Ishikawa (cell line): ENCODE data around the gene UBE4B.

Source experiments
- CEBPB ChIP-seq: IDR thresholded peaks from 2 replicates; pipeline ENCODE4 v1.6.1; 2012
- CREB1 ChIP-seq: IDR thresholded peaks from 2 replicates; pipeline ENCODE4 v1.6.1; 2012; ENCODE audit warnings: low read depth
- EGR1 ChIP-seq: IDR thresholded peaks from 2 replicates; pipeline ENCODE4 v1.6.1; 2012
- EP300 ChIP-seq: IDR thresholded peaks from 2 replicates; pipeline ENCODE4 v1.6.1; 2012; ENCODE audit warnings: borderline replicate concordance
- FOXM1 ChIP-seq: IDR thresholded peaks from 2 replicates; pipeline ENCODE4 v1.6.1; 2012; ENCODE audit warnings: low read depth, borderline replicate concordance
- NFIC ChIP-seq: IDR thresholded peaks from 2 replicates; pipeline ENCODE4 v1.6.1; 2012
- RAD21 ChIP-seq: IDR thresholded peaks from 2 replicates; pipeline ENCODE4 v1.6.1; 2012; ENCODE audit warnings: low read depth
- REST ChIP-seq: IDR thresholded peaks from 2 replicates; pipeline ENCODE4 v1.6.1; 2012; ENCODE audit warnings: low read depth, mild to moderate bottlenecking
- TAF1 ChIP-seq: IDR thresholded peaks from 2 replicates; pipeline ENCODE4 v1.6.1; 2012; ENCODE audit warnings: low read depth, mild to moderate bottlenecking
- TCF12 ChIP-seq: IDR thresholded peaks from 2 replicates; pipeline ENCODE4 v1.6.1; 2012; ENCODE audit warnings: low read depth
- TEAD4 ChIP-seq: IDR thresholded peaks from 2 replicates; pipeline ENCODE4 v1.6.1; 2012
- YY1 ChIP-seq: IDR thresholded peaks from 2 replicates; pipeline ENCODE4 v1.6.1; 2012; ENCODE audit warnings: low read depth
- ZBTB7A ChIP-seq: IDR thresholded peaks from 2 replicates; pipeline ENCODE4 v1.6.1; 2012; ENCODE audit warnings: low read depth
- TF ChIP-seq, protein P1 (sequence below): IDR thresholded peaks from 2 replicates; pipeline ENCODE4 v1.6.1; 2012
- TF ChIP-seq, protein P2 (sequence below): IDR thresholded peaks from 2 replicates; pipeline ENCODE4 v1.6.1; 2012

The UBE4B gene

GRCh38 chr1:10149231-10149630 lies 116.5 kb downstream of the UBE4B start:
- TF ChIP-seq TEAD4 (no peak), TCF12 (no peak), NFIC (no peak), FOXM1 (no peak), REST (no peak), RAD21 (no peak), ZBTB7A (no peak), YY1 (no peak), EGR1 (no peak), TAF1 (no peak), CEBPB (no peak)
- TF ChIP-seq, protein P1, sequence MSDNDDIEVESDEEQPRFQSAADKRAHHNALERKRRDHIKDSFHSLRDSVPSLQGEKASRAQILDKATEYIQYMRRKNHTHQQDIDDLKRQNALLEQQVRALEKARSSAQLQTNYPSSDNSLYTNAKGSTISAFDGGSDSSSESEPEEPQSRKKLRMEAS, result no peak

DNA sequence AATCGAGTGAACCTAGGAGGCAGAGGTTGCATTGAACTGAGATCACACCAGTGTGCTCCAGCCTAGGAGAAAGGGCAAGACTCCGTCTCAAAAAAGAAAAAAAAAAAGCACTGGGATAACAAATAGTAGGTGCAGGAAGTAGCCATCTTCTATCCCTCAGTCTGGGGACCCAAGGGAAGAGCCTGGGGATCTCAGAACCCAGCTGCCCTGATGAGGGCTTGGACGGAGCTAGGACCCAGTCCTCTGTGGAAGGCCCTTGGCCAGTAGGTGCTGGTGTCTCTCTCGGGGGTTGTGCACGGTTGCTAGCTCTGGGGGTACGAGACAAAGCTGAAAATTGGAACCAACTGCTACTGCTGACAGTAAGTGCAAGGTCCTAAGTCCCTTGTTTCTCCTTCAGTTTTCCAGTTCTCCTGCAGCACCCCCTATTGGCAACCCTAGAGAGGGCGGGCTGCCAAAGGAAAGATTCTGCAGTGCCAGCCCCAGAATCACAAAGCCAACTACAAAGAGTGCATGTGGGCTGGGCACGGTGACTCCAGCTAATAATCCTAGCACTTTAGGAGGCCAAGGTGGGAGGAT lies 120.0 kb downstream of the UBE4B start:
- TF ChIP-seq FOXM1 (no peak), RAD21 (peak; percentile 73), CREB1 (no peak), EGR1 (no peak), EP300 (no peak), CEBPB (no peak)

GRCh38 chr1:10155087-10155712 lies 122.4 kb downstream of the UBE4B start:
- TF ChIP-seq TAF1 (no peak), YY1 (no peak), EGR1 (no peak), ZBTB7A (no peak), RAD21 (no peak), REST (no peak), NFIC (no peak), EP300 (no peak), TEAD4 (no peak)
- TF ChIP-seq, protein P1, result no peak

DNA sequence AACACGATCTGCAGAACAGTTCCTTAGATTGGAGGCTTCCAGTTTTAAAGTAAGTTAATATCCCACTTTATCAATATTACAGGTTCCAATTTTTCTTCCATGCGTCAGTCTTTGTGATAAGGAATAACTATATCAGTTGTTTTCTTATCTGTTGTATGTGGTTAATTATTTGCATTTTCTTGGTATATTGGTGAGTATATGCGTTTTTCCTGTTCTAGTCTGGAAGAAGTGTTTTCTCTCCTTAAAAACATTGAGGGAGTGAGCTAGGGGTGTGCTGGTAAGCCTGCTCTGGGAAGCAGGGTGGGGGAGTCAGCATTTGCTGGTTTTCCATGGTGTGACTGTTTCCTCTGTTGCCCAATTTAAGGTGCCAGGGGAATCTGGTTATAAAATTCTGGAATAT lies 127.4 kb downstream of the UBE4B start:
- TF ChIP-seq EP300, result no peak

DNA sequence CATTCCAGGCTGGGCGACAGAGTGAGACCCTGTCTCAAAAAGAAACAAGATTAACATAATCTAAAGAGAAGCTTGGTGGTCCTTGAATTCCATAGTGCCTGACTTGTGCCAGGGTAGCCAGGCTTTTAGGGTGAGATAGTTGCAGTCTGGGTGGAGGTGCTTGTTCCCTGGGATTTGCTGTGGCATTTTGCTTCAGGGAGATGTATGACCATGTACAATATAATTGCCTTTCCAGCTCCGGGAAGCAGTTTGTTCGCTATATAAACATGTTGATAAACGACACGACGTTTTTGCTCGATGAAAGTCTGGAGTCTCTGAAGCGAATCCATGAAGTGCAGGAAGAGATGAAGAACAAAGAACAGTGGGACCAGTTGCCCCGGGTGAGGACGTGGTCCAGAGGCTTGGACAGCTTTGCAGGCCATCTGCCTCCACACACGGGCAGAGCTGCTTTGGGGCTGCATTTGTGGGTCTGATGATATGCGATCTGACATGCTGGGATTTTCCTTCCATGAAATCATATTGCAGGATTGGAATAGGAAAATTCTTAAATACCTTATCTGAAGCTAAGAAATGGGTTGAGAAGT lies 128.2 kb downstream of the UBE4B start:
- TF ChIP-seq, protein P2, sequence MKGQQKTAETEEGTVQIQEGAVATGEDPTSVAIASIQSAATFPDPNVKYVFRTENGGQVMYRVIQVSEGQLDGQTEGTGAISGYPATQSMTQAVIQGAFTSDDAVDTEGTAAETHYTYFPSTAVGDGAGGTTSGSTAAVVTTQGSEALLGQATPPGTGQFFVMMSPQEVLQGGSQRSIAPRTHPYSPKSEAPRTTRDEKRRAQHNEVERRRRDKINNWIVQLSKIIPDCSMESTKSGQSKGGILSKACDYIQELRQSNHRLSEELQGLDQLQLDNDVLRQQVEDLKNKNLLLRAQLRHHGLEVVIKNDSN, result no peak
- TF ChIP-seq YY1, result no peak
- no peak for TF ChIP-seq CREB1
- TF ChIP-seq, protein P1, result no peak
- TF ChIP-seq FOXM1, result no peak
- no peak for TF ChIP-seq CEBPB
- TF ChIP-seq EP300, result no peak
- TF ChIP-seq TEAD4, result no peak
- no peak for TF ChIP-seq EGR1
- TF ChIP-seq RAD21, result no peak
- no peak for TF ChIP-seq NFIC
- TF ChIP-seq ZBTB7A, result no peak
- TF ChIP-seq TAF1, result no peak
- TF ChIP-seq REST, result no peak
- TF ChIP-seq TCF12, result no peak
